PC-9 (cell line): ENCODE results near the gene FAH.

Source experiments
- EZH2 ChIP-seq: fragments of 200-600 bp; sonication (generic); IDR thresholded peaks from 2 replicates; pipeline ENCODE4 v1.8.0; 2017; ENCODE audit warnings: antibody characterized with exemption, low read depth
- TF ChIP-seq, protein P1 (sequence below): fragments of 200-600 bp; sonication (generic); conservative IDR thresholded peaks from 2 replicates; pipeline ENCODE4 v1.6.1; 2017; ENCODE audit warnings: mixed run types, antibody characterized with exemption, mild to moderate bottlenecking, moderate library complexity

DNA sequence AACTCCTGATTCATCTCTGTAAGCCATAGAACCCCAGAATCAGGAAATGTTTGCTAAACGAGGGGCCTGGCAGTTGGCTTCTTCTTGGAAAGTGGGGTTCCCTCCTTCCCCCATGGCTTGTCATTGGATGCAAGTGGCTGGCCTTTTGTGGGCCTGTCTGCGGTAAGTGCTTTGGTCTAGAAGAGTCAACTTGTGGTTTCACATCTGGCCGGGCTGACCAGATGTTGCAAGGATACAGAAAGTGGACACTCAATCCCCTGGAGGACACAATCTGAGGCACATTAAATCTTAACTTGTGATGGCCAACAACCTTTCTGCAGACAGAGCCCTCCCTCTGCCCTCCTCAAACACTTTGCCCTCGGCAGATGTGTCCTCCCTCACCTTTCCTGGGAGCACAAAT is 1.1 kb downstream of the FAH start:
- TF ChIP-seq, protein P1, sequence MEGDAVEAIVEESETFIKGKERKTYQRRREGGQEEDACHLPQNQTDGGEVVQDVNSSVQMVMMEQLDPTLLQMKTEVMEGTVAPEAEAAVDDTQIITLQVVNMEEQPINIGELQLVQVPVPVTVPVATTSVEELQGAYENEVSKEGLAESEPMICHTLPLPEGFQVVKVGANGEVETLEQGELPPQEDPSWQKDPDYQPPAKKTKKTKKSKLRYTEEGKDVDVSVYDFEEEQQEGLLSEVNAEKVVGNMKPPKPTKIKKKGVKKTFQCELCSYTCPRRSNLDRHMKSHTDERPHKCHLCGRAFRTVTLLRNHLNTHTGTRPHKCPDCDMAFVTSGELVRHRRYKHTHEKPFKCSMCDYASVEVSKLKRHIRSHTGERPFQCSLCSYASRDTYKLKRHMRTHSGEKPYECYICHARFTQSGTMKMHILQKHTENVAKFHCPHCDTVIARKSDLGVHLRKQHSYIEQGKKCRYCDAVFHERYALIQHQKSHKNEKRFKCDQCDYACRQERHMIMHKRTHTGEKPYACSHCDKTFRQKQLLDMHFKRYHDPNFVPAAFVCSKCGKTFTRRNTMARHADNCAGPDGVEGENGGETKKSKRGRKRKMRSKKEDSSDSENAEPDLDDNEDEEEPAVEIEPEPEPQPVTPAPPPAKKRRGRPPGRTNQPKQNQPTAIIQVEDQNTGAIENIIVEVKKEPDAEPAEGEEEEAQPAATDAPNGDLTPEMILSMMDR = no peak
- no peak for TF ChIP-seq EZH2
